ENCODE measurements around the gene DCHS1. TPM values are rescaled to one million over a fixed set of nuclear protein-coding genes. Genes with fewer than 3 reads are reported as not detected.
A peak's percentile ranks its signal among the peaks of the same experiment; 100 is the strongest.

Gene DCHS1
- total and polyA plus RNA-seq, 9 of the 15 experiments (the other 6 are each of a cell fraction or from before 2014, with no cell fraction given), result 0.04 to 0.49 (median 0.14) TPM; not detected in 2

- TF ChIP-seq SUPT5H (IDR thresholded peaks at IDR 0.05), result peak; percentile 70
- no peak for TF ChIP-seq HINFP (tag; conservative IDR thresholded peaks at IDR 0.05; ENCODE audit: low read depth)
- TF ChIP-seq TFAP4 (CRISPR knock-in tag; IDR thresholded peaks at IDR 0.05; ENCODE audit: borderline replicate concordance), result peak; percentile 62; the same call in 1 of the 2 replicates
- 0 out of 2 replicates have a peak, but pooled peaks have one; percentile 44 for TF ChIP-seq NKRF (IDR thresholded peaks at IDR 0.05; ENCODE audit: borderline replicate concordance)
- peak; percentile 88 for TF ChIP-seq FIP1L1 (IDR thresholded peaks at IDR 0.05; ENCODE audit: low read depth, low read length, poor library complexity, severe bottlenecking)
- 0 out of 2 replicates have a peak, but pooled peaks have one; percentile 25 for TF ChIP-seq ZNF717 (CRISPR knock-in tag; IDR thresholded peaks at IDR 0.05)
- peak; percentile 81; the same call in 1 of the 2 replicates for TF ChIP-seq ZBTB9 (CRISPR knock-in tag; IDR thresholded peaks at IDR 0.05)
- TF ChIP-seq FOXP1 (CRISPR knock-in tag; IDR thresholded peaks at IDR 0.05), result peak; percentile 25; the same call in 1 of the 2 replicates
- no peak for TF ChIP-seq MAFF (IDR thresholded peaks at IDR 0.05; ENCODE audit: low read length)
- no peak for TF ChIP-seq SNAPC5 (CRISPR knock-in tag; IDR thresholded peaks at IDR 0.05)
- 0 out of 2 replicates have a peak, but pooled peaks have one; percentile 33 for TF ChIP-seq ZNF77 (CRISPR knock-in tag; IDR thresholded peaks at IDR 0.05)
- no peak for TF ChIP-seq CHAMP1 (IDR thresholded peaks at IDR 0.05)
- peak; percentile 53; the same call in 1 of the 2 replicates for TF ChIP-seq POLR2AphosphoS2 (IDR thresholded peaks at IDR 0.05; ENCODE audit: low read length)
Observed at GRCh38 chr11:6611092-6611962, 44.3 kb downstream of the DCHS1 start (continued).

Data from K562 (cell line).